GM18873 (cell line): ENCODE measurements around the gene CDK4.

ENCODE experiments used
- ATAC-seq: cut with Tn5 transposase; IDR thresholded peaks from one replicate; pipeline ENCODE4 v1.9.1; 2021; ENCODE audit warnings: mild to moderate bottlenecking, moderate library complexity, moderate number of reproducible peaks; ENCODE audit not compliant: unreplicated experiment, low FRiP score

Gene CDK4

DNA sequence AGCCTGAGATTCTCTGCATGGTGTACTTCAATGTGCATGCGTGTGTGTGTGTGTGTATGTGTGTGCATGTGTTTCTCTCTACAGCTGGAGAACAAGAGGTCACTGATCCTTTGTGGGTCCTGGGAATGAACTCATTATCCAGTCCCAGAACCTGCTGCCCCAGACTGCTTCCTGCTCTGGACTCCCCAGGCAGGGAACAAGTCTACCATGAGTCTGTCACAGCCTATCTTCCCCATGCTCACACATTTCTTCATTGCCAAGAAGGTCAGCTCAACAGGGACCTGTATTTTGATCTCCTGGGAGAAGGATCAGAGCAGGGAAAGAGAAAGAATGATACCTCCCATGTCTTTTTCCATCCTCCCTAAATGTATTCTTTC lies 10.7 kb downstream of the CDK4 start:
- no peak for ATAC-seq

- ATAC-seq: peak; percentile 55
Measured at GRCh38 chr12:57740656-57741412, 11.3 kb downstream of the CDK4 start.

DNA sequence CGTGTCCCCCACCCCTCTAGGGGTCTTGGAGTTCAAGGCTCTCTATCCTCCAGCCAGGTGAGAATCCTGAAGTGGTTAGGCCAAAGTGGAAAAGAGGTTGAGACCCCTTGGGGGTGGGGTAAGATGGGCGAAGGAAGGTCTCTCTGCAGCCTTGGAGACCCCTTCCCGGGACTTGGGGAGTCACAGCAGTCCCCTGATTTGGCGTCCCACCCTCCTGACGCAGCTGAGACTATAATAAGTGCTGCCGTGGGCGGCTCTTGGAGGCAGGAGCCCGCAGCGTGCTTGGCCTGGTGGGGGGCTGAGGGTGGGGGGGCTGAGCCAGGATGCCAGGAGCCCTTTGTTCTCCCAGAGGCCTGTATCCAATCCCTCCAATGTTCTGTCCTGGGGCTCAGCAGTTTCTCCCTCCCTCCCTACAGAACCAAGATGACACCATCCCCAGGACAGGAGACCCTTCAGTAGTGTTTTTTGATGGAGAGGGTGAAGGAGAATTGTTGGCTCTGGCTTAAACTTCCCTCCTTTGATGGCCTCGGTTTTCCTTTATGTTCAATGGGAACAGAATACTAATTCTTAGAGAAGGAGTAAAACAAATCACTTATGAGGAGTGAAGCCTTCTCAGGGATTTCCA lies 12.1 kb downstream of the CDK4 start:
- no peak for ATAC-seq

DNA sequence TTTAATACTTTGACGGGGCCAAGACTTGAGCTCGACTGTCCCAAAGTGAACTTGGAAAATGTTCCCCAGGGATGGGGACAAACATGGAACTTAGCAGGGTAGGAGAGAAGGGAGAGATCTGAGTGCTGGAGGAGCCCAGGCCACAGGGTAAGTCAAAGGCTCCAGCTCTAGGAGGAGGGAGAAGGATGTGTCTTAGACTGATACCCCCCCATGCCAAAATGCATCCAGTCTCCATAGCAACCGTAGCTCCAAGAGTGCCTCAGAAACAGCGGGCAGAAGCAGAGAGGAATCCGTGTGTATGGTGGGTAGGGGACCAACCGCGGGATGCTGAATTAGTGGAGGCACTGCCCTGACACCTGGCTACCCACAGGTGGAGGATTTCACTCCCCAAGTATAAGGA lies 12.7 kb downstream of the CDK4 start:
- ATAC-seq: no peak

- ATAC-seq: no peak
Measured at GRCh38 chr12:57738661-57739237, 13.4 kb downstream of the CDK4 start, which contains the start of gene AGAP2. AGAP2 (minus strand) TSS chr12:57738742; CDS start chr12:57738246, 496 bp downstream.

DNA sequence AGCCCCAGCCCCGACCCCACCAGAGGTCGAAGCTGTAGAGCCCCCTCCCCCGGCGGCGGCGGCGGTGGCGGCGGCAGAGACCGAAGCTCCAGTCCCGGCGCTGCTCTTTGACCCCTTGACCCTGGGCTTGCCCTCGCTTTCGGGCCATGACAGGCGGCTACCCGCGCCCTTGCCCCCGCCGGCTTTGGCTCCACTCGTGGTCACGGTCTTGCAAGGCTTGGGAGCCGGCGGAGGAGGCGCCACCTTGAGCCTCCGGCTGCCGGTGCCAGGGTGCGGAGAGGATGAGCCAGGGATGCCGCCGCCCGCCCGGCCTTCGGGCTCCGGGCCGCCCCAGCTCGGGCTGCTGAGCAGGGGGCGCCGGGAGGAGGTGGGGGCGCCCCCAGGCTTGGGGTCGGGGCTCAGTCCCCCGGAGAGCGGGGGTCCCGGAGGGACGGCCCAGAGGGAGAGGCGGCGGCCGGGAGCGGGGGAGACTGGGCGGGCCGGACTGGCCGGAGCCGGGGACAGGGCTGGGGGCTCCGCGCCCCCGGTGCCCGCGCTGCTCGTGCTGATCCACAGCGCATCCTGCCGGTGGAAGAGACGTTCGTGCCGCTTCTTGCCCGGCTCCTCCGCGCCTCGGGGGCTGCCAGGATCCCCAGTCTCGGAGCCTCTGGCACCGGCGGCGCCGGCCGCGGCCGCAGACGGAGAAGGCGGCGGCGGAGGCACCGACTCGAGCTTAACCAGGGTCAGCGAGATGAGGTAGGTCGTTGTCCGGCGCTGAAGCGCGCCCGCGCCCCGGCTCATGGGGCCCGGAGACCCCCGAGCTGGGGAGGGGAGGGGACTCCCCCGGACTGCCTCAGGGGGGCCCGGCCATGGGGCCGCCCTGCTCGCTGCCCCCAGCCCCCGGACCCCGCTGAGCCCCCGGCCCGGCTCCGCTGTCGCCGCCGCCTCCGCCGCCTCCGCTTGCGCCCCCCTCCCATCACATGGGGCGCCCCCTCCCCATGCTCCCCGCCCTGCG lies 14.3 kb downstream of the CDK4 start:
- ATAC-seq: no peak

DNA sequence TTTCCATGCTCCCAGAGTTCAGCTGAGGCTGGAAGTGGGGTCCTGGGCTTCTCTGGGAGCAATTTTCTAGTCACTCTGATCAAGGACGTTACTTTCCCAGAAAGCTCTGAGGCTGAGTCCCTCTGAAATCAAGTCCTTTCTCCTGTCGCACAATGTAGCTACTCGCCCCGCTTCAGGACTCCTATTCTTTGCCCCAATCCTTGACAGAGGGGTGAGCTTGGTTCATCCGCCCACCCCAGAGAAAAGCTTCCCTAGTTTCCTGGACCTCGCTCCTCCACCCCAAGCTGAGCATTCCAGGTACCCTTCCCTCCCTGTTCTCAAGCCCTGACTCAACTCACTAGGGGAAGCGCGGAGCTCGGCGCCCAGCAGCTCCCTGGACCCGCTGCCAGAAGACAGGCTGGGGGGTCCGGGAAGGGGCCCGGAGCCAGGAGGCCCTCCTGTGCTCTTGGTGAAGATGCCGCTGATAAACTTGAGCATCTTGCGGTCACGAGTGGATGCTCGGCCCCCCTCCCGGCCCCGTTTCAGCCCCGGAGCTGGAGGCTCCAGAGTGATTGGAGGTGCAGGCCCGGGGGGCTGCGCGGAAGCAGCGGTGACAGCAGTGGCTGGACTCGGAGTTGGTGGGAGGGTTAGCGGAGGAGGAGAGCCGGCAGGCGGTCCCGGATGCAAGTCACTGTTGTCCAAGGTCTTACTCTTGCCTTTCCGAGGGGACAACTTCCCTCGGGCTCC lies 15.2 kb downstream of the CDK4 start:
- ATAC-seq: no peak

GRCh38 chr12:57735952-57736740 lies 16.0 kb downstream of the CDK4 start:
- ATAC-seq: no peak

DNA sequence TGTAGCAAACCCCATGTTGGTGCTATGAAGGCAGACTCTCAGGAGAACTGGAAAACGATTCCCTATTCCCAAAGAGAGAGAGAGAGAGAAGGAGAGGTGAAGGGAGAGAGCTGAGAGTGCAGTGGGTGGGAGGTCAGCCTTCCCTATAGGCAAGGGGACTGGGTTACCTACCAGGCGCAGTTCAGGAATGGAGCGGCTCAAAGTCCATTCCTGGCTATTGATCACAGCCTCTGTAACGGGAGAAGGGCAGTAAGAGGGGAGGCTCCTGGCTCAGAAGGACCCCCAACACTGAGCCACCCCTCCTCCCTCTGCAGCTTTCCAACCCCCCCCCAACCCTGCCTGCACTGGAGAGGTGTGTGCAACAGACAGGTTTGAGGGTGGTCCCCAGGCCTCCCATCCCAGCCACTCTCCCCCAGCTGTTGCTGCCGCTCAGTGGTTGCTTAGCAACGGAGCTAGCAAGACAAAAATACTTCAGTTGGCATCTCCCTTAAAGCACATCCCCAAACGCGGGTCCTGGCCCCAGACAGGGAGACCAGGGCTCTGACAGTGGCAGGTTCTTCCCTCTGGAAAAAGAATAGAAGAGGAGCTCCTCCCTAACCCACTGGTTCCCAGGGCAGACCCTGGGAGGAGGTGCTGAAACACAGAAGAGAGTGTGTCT lies 16.8 kb downstream of the CDK4 start:
- ATAC-seq: no peak

- no peak for ATAC-seq
Measured at GRCh38 chr12:57734591-57734990, 17.5 kb downstream of the CDK4 start.

GRCh38 chr12:57733928-57734327 lies 18.2 kb downstream of the CDK4 start:
- ATAC-seq: no peak

- no peak for ATAC-seq
Measured at GRCh38 chr12:57732726-57733593, 19.1 kb downstream of the CDK4 start.

DNA sequence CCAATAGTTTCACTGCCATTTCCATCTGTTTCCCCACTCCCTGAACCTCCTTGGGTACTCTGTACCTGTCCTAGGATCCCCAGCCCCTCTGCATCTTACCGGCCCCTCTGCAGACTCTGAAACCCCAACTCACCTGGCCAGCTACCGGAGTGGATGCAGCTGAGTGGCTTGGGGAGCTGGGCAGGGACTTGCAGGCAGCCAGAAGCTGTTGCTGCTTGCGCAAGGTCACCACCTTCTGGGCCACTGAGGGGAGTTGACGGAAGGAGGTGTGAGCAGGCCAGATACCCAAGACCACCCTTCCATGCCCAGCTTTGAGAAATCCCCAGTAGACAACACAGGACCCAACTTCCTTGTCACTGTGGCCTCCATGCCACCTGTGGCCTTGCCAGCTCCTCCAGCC lies 19.8 kb downstream of the CDK4 start:
- ATAC-seq: no peak

DNA sequence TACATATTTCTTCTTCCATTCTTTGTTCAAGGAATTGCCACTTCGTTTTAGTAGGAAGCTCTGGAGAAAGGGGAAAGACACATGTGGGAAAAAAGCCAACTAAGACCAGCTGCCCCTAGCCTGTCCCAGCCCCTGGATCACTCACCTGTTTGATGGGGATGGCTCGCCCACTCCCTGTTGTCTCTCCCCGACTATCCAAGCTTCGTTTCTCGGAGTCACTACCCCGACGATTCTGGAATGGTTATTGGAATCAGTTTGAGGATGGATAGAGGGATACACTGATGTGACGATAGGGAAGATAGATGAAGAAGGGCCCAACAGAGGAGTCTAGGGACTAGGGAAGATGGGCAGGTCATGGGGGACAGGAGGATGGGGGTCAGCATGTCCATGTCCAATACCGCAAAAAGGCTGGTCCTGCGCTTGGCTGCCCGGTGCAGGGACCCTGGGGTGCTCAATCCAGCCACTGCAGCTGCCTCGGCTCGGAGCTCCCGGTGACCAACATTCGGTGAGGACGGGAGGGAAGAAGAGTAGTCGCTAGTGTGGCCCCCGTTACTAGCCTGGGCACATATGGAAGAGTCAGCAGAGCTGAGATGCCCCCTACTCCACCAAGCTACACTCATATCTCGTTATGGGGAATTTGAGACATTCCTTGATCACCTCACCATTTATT lies 20.6 kb downstream of the CDK4 start:
- ATAC-seq: no peak

DNA sequence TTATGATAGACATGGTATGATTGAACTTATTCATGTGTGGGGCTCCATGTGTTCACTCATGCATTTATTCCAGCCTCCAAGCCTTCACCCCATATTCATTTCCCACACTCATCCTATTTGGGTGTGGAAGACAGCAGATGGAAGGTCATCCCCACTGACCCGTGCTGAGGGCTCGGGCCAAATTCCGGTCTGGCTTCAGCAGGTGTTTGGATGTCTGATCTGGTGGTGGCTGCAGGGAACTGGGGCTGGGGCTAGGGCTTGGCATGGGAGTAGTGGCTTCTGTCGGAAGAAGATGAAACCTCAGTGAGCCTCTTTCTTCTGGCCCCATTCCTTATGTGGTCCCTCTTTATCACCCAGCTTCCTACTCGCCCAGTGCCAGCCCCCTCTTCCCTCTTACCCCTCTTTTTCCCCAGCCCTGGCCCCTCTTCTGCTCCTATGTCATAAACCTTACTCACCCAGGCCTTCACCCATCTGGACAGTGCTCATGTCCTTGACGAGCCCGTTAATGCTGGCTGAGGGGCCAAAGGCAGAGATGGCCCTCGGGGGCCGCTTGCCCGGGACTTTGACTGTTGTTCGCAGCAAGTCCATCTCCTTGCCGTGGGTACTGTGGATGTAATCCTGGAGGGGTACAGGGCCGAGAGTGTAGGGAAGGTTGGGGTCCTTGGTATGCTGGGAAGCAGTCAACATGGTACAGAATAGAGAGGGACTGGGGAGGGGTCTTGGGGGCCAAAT lies 21.6 kb downstream of the CDK4 start:
- no peak for ATAC-seq

GRCh38 chr12:57729321-57729844 lies 22.7 kb downstream of the CDK4 start:
- no peak for ATAC-seq
